Endothelial cell of umbilical vein (primary cell): Measurements from ENCODE around the gene CYBA. TPM values are rescaled to one million over a fixed set of nuclear protein-coding genes. Genes with fewer than 3 reads are reported as not detected.

Experiments
- BruUV-seq: library from RNA; stranded (reverse); fragments of 400-500 nt; replicated peaks from 2 replicates; lab custom pipeline; 2021; lab: Mats Ljungman, UMichigan
- CTCF ChIA-PET: fragments of 300-600, 350-600 bp; sonication (Branson Sonifier 250); formaldehyde crosslinking; loops from one replicate; lab custom pipeline; 2021; ENCODE audit warnings: antibody characterized with exemption, inconsistent platforms; lab: Charles Lee
- POLR2A ChIA-PET: fragments of 300-600, 350-600 bp; sonication (Branson Sonifier 250); formaldehyde crosslinking; loops from one replicate; lab custom pipeline; 2021; ENCODE audit warnings: antibody characterized with exemption, inconsistent platforms; lab: Charles Lee
- DNase-seq: peaks from one replicate; pipeline ENCODE4 v3.0.0-alpha.2; 2011; ENCODE audit warnings: low read depth, low spot score
- FAIRE-seq: peaks from 2 replicates; lab custom pipeline; 2011; peaks lifted over from hg19 to GRCh38; lab: Jason Lieb, UNC
- H2AFZ ChIP-seq: 2 replicates; pipeline ENCODE4 v1.6.0; 2012; ENCODE audit warnings: low read depth, low read length, control low read depth, inconsistent platforms
- H3K27ac ChIP-seq: 2 replicates; pipeline ENCODE4 v1.5.1; 2011; ENCODE audit warnings: low read depth, mild to moderate bottlenecking, control low read depth, low read length, moderate library complexity; ENCODE audit not compliant: insufficient read depth
- H3K27me3 ChIP-seq, 2 experiments: 2 replicates each; pipeline versions ENCODE4 v1.6.0 to v1.6.1; 2011; ENCODE audit warnings: low read length in 2 of 2, mixed read lengths in 1 of 2; ENCODE audit not compliant: control insufficient read depth in 2 of 2, insufficient read depth in 2 of 2
- H3K36me3 ChIP-seq, 2 experiments: 2 replicates in 1 of 2; 3 replicates in 1 of 2; pipeline ENCODE4 v1.5.1; 2011; ENCODE audit warnings: low read length in 2 of 2, mild to moderate bottlenecking in 1 of 2, moderate library complexity in 1 of 2; ENCODE audit not compliant: control insufficient read depth in 2 of 2, insufficient read depth in 2 of 2; ENCODE audit errors: extremely low read depth in 1 of 2
- H3K4me1 ChIP-seq: 3 replicates; pipeline ENCODE4 v1.5.1; 2011; ENCODE audit warnings: mild to moderate bottlenecking, low read length; ENCODE audit not compliant: control insufficient read depth, insufficient read depth; ENCODE audit errors: extremely low read depth
- H3K4me2 ChIP-seq: 2 replicates; pipeline ENCODE4 v1.6.1; 2011; ENCODE audit warnings: low read length, control low read depth, mixed read lengths; ENCODE audit not compliant: insufficient read depth
- H3K4me3 ChIP-seq, 3 experiments: fragments of 200-600 bp in 1 of 3; sonication (generic), shearing (Covaris generic) in 1 of 3; replicated peaks in 1 of 3; 2 replicates each; pipeline ENCODE4 v1.5.1; 2011 to 2016; ENCODE audit warnings: control low read depth in 3 of 3, low read length in 3 of 3, mild to moderate bottlenecking in 2 of 3, inconsistent platforms in 1 of 3, low read depth in 1 of 3, moderate library complexity in 1 of 3; ENCODE audit not compliant: insufficient read depth in 1 of 3
- H3K79me2 ChIP-seq: 2 replicates; pipeline ENCODE4 v1.6.0; 2012; ENCODE audit warnings: low read length, inconsistent platforms; ENCODE audit not compliant: control insufficient read depth, insufficient read depth
- H3K9ac ChIP-seq: replicated peaks from 2 replicates; pipeline ENCODE3; 2011; ENCODE audit warnings: low read length, control low read depth; ENCODE audit not compliant: insufficient read depth; ENCODE audit errors: extremely low read depth
- H3K9me1 ChIP-seq: replicated peaks from 3 replicates; pipeline ENCODE4 v1.6.0; 2011; ENCODE audit warnings: mild to moderate bottlenecking, low read length; ENCODE audit not compliant: control insufficient read depth, insufficient read depth; ENCODE audit errors: extremely low read depth
- H3K9me3 ChIP-seq: replicated peaks from 2 replicates; pipeline ENCODE4 v1.5.1; 2012; ENCODE audit warnings: low read length, inconsistent platforms; ENCODE audit not compliant: control insufficient read depth, insufficient read depth
- H4K20me1 ChIP-seq: replicated peaks from 2 replicates; pipeline ENCODE3; 2011; ENCODE audit warnings: mild to moderate bottlenecking, low read length; ENCODE audit not compliant: control insufficient read depth, insufficient read depth; ENCODE audit errors: extremely low read depth
- EZH2 ChIP-seq: IDR thresholded peaks from 2 replicates; pipeline ENCODE4 v1.6.1; 2012; ENCODE audit warnings: borderline replicate concordance, low read depth, mild to moderate bottlenecking, moderate library complexity, low read length, inconsistent platforms; ENCODE audit not compliant: severe bottlenecking
- FOS ChIP-seq: IDR thresholded peaks from 2 replicates; pipeline ENCODE4 v1.6.1; 2011; ENCODE audit warnings: mild to moderate bottlenecking, low read length, moderate library complexity, borderline replicate concordance; ENCODE audit not compliant: insufficient read depth
- GATA2 ChIP-seq: IDR thresholded peaks from 2 replicates; pipeline ENCODE4 v1.7.0; 2011; ENCODE audit warnings: low read depth, mild to moderate bottlenecking, moderate library complexity, mixed read lengths, low read length; ENCODE audit not compliant: insufficient read length, insufficient read depth
- JUN ChIP-seq: IDR thresholded peaks from 2 replicates; pipeline ENCODE4 v1.6.1; 2011; ENCODE audit warnings: borderline replicate concordance, low read depth; ENCODE audit not compliant: insufficient read length, insufficient read depth
- MAX ChIP-seq: IDR thresholded peaks from 2 replicates; pipeline ENCODE4 v1.6.1; 2011; ENCODE audit not compliant: insufficient read depth, insufficient read length
- MYC ChIP-seq: IDR thresholded peaks from one replicate; pipeline ENCODE4 v1.6.1; 2011; ENCODE audit warnings: mild to moderate bottlenecking, low read depth, low read length
- POLR2A ChIP-seq: IDR thresholded peaks from 2 replicates; pipeline ENCODE4 v1.6.1; 2012; ENCODE audit warnings: low read depth, mild to moderate bottlenecking, control low read depth, low read length
- POLR2AphosphoS5 ChIP-seq: IDR thresholded peaks from 2 replicates; pipeline ENCODE4 v1.6.1; 2012; ENCODE audit warnings: low read depth, mild to moderate bottlenecking, control low read depth, low read length, moderate library complexity; ENCODE audit not compliant: insufficient read depth
- dilution Hi-C: fragments of 300-500 bp; cut with MboI; formaldehyde crosslinking; loops from one replicate; pipeline ENCODE4 v1.15.0; 2019; ENCODE audit warnings: low sequenced_read_pairs; ENCODE audit not compliant: extremely low pct_ligation_motif_present
- intact Hi-C: fragments of 100-400 bp; cut with micrococcal nuclease; formaldehyde crosslinking; loops from one replicate; pipeline ENCODE4 v1.10.0; 2022
- polyA plus RNA-seq, 4 experiments: library from polyadenylated mRNA; depleted of rRNA in 3 of 4; stranded (reverse) in 3 of 4; unstranded in 1 of 4; fragments of >200 nt; gene quantifications; 2 replicates each; pipeline versions ENCODE4 v1.2.1 to v1.2.3, GENCODE V29; 2011 to 2012; ENCODE audit warnings: missing spikeins in 1 of 4
- total RNA-seq: library from RNA; stranded (reverse); gene quantifications from 2 replicates; pipeline ENCODE4 v1.2.3, GENCODE V29; 2021
- TF ChIP-seq, protein P1 (sequence below), 2 donors: IDR thresholded peaks; 1 replicate in 1 of 2; 2 replicates in 1 of 2; pipeline ENCODE4 v1.5.1; 2011; ENCODE audit warnings: low read length in 2 of 2, mild to moderate bottlenecking in 2 of 2, moderate library complexity in 2 of 2, control low read depth in 1 of 2, inconsistent platforms in 1 of 2, low read depth in 1 of 2; ENCODE audit not compliant: insufficient read depth in 1 of 2; ENCODE audit errors: extremely low read depth in 1 of 2

The CYBA gene
- total and polyA plus RNA-seq, 2 donors (not counting 3 experiments of a cell fraction or from before 2014, with no cell fraction given), result 37.0 to 77.3 TPM

DNA sequence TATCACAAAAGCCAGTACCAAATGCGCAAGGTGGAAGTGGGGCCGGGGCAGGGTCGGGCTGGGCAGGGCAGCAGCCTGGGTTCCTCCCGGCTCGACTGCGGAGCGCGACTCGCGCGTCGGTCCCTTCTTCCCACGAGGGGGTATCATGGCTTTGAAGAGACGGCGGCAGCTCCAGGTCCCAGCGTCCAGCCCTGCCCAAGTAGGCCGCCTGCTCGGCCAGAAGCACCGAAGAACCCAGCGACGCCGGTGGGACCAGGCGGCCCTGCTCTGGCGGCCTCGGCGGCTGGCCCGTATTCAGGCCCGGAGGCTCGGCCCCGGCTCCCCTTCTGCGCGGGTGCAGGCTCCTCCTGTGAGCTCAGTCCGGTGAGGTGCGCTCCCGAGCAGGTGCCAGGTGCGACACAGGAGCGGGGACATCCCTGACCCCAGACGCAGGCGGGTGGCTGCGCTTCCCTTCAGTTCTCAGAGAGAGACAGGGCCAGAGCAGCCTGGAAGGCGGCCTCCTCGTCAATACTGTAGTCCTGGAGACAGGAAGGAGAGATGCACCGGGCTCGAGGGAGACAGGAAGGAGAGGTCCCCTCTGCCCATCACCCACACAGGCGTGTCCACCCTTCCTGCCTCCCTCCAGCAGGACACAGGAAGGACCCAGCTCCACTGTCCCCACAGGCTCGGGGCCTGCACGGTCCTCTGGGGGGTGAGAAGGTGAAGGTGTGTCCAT lies 46.4 kb upstream of the CYBA start:
- Histone ChIP-seq H3K4me2 (no peak overlapping the region), H3K9me3 (no peaks in the 10 kb centered on the region), H3K9ac (no peak overlapping the region), H3K79me2 (peaks cover 9% of the 10 kb centered on the region), H3K4me3 (no peak overlapping the region), H3K36me3 (peaks cover 4 to 21% of the 10 kb centered on the region in 2 experiments), H3K27me3 (no peaks in the 10 kb centered on the region), H3K27ac (no peak overlapping the region), H4K20me1 (no peaks in the 10 kb centered on the region), H3K4me1 (peaks cover 20% of the 10 kb centered on the region), H2AFZ (no peak overlapping the region), H3K9me1 (no peaks in the 10 kb centered on the region)
- dilution Hi-C loops (no loop called here), intact Hi-C loops (no loop called here)
- ChIA-PET CTCF (no interaction called here), POLR2A (no interaction called here)
- TF ChIP-seq MAX (no peak), GATA2 (no peak), MYC (no peak), POLR2AphosphoS5 (no peak), FOS (no peak), EZH2 (no peak), POLR2A (no peak), JUN (no peak)
- TF ChIP-seq, protein P1, sequence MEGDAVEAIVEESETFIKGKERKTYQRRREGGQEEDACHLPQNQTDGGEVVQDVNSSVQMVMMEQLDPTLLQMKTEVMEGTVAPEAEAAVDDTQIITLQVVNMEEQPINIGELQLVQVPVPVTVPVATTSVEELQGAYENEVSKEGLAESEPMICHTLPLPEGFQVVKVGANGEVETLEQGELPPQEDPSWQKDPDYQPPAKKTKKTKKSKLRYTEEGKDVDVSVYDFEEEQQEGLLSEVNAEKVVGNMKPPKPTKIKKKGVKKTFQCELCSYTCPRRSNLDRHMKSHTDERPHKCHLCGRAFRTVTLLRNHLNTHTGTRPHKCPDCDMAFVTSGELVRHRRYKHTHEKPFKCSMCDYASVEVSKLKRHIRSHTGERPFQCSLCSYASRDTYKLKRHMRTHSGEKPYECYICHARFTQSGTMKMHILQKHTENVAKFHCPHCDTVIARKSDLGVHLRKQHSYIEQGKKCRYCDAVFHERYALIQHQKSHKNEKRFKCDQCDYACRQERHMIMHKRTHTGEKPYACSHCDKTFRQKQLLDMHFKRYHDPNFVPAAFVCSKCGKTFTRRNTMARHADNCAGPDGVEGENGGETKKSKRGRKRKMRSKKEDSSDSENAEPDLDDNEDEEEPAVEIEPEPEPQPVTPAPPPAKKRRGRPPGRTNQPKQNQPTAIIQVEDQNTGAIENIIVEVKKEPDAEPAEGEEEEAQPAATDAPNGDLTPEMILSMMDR (IDR thresholded peaks at IDR 0.05; ENCODE audit: extremely low read depth in 1 of 2, insufficient read depth in 1 of 2, low read depth in 1 of 2, low read length in 2 of 2), result no peak
- DNase-seq (no peak), FAIRE-seq (no peak)
- BruUV-seq, result no TSS peak
